ENCODE results near the gene BRDT.
"Not testable (repeated sequence)": the region's sequence is repeated elsewhere in the genome, so short reads cannot be mapped to it uniquely, and the experiment has no call there.

Gene BRDT

GRCh38 chr1:91981996-91982609, 32.9 kb downstream of the BRDT start:
- DNase-seq (ENCODE audit: low read depth, low spot score) = no peak
- no peaks in the 10 kb centered on the region for H3K9me3 ChIP-seq (ENCODE audit: control insufficient read depth, insufficient read depth, low read length)
- H3K4me1 ChIP-seq (ENCODE audit: control insufficient read depth, insufficient read depth, low read length) = no peaks in the 10 kb centered on the region
- H3K27me3 ChIP-seq (ENCODE audit: control insufficient read depth, insufficient read depth, low read length) = no peaks in the 10 kb centered on the region
- no peaks in the 10 kb centered on the region for H3K36me3 ChIP-seq (ENCODE audit: control insufficient read depth, insufficient read depth, low read length)
- no peak overlapping the region for H3K4me3 ChIP-seq (ENCODE audit: low read length)
- no peak overlapping the region for H3K27ac ChIP-seq (ENCODE audit: low read length)
- WGBS (ENCODE audit: insufficient coverage, insufficient read length) = no CpG with 5 or more reads among the region's 1 CpG

GRCh38 chr1:91993256-91993655, 44.1 kb downstream of the BRDT start:
- Histone ChIP-seq H3K9me3 (ENCODE audit: control insufficient read depth, insufficient read depth, low read length) (no peaks in the 10 kb centered on the region), H3K27ac (ENCODE audit: low read length) (no peak overlapping the region), H3K27me3 (ENCODE audit: control insufficient read depth, insufficient read depth, low read length) (no peaks in the 10 kb centered on the region), H3K36me3 (ENCODE audit: control insufficient read depth, insufficient read depth, low read length) (no peaks in the 10 kb centered on the region), H3K4me1 (ENCODE audit: control insufficient read depth, insufficient read depth, low read length) (no peaks in the 10 kb centered on the region), H3K4me3 (ENCODE audit: low read length) (no peak overlapping the region)
- no peak for DNase-seq (ENCODE audit: low read depth, low spot score)
- no CpG with 5 or more reads among the region's 1 CpG for WGBS (ENCODE audit: insufficient coverage, insufficient read length)

- no peaks in the 10 kb centered on the region for H3K36me3 ChIP-seq (ENCODE audit: control insufficient read depth, insufficient read depth, low read length)
- no CpG with 5 or more reads among the region's 1 CpG for WGBS (ENCODE audit: insufficient coverage, insufficient read length)
- no peak overlapping the region for H3K4me3 ChIP-seq (ENCODE audit: low read length)
- DNase-seq (ENCODE audit: low read depth, low spot score) = peak; percentile 5
- H3K27me3 ChIP-seq (ENCODE audit: control insufficient read depth, insufficient read depth, low read length) = no peaks in the 10 kb centered on the region
- no peaks in the 10 kb centered on the region for H3K4me1 ChIP-seq (ENCODE audit: control insufficient read depth, insufficient read depth, low read length)
- no peak overlapping the region for H3K27ac ChIP-seq (ENCODE audit: low read length)
- H3K9me3 ChIP-seq (ENCODE audit: control insufficient read depth, insufficient read depth, low read length) = no peaks in the 10 kb centered on the region
These were observed 48.5 kb downstream of the BRDT start for GRCh38 chr1:91997607-91998195.

- no peak for DNase-seq (ENCODE audit: low read depth, low spot score)
- no peaks in the 10 kb centered on the region for H3K4me1 ChIP-seq (ENCODE audit: control insufficient read depth, insufficient read depth, low read length)
- no peaks in the 10 kb centered on the region for H3K27me3 ChIP-seq (ENCODE audit: control insufficient read depth, insufficient read depth, low read length)
- H3K4me3 ChIP-seq (ENCODE audit: low read length) = no peak overlapping the region
- H3K27ac ChIP-seq (ENCODE audit: low read length) = no peak overlapping the region
- H3K9me3 ChIP-seq (ENCODE audit: control insufficient read depth, insufficient read depth, low read length) = no peaks in the 10 kb centered on the region
- no peaks in the 10 kb centered on the region for H3K36me3 ChIP-seq (ENCODE audit: control insufficient read depth, insufficient read depth, low read length)
These were observed 54.9 kb downstream of the BRDT start for GRCh38 chr1:92004129-92004528.

- Histone ChIP-seq H3K4me3 (ENCODE audit: low read length) (no peak overlapping the region), H3K27ac (ENCODE audit: low read length) (no peak overlapping the region), H3K36me3 (ENCODE audit: control insufficient read depth, insufficient read depth, low read length) (no peaks in the 10 kb centered on the region), H3K27me3 (ENCODE audit: control insufficient read depth, insufficient read depth, low read length) (no peaks in the 10 kb centered on the region), H3K9me3 (ENCODE audit: control insufficient read depth, insufficient read depth, low read length) (no peaks in the 10 kb centered on the region), H3K4me1 (ENCODE audit: control insufficient read depth, insufficient read depth, low read length) (no peaks in the 10 kb centered on the region)
- DNase-seq (ENCODE audit: low read depth, low spot score) = no peak
These were observed 64.7 kb downstream of the BRDT start for GRCh38 chr1:92013923-92014322.

- H3K4me3 ChIP-seq (ENCODE audit: low read length) = no peak overlapping the region
- no peaks in the 10 kb centered on the region for H3K4me1 ChIP-seq (ENCODE audit: control insufficient read depth, insufficient read depth, low read length)
- H3K27ac ChIP-seq (ENCODE audit: low read length) = no peak overlapping the region
- no peaks in the 10 kb centered on the region for H3K9me3 ChIP-seq (ENCODE audit: control insufficient read depth, insufficient read depth, low read length)
- WGBS (ENCODE audit: insufficient coverage, insufficient read length) = 100% methylated on average over 2 of the region's 5 CpGs
- no peaks in the 10 kb centered on the region for H3K36me3 ChIP-seq (ENCODE audit: control insufficient read depth, insufficient read depth, low read length)
- DNase-seq (ENCODE audit: low read depth, low spot score) = no peak
- H3K27me3 ChIP-seq (ENCODE audit: control insufficient read depth, insufficient read depth, low read length) = no peaks in the 10 kb centered on the region
These were observed 67.6 kb downstream of the BRDT start for GRCh38 chr1:92016720-92017316.

GRCh38 chr1:92017656-92018055, 68.5 kb downstream of the BRDT start:
- H3K9me3 ChIP-seq (ENCODE audit: control insufficient read depth, insufficient read depth, low read length) = no peaks in the 10 kb centered on the region
- no peak overlapping the region for H3K27ac ChIP-seq (ENCODE audit: low read length)
- no peaks in the 10 kb centered on the region for H3K4me1 ChIP-seq (ENCODE audit: control insufficient read depth, insufficient read depth, low read length)
- no CpG with 5 or more reads among the region's 2 CpGs for WGBS (ENCODE audit: insufficient coverage, insufficient read length)
- DNase-seq (ENCODE audit: low read depth, low spot score) = no peak
- no peak overlapping the region for H3K4me3 ChIP-seq (ENCODE audit: low read length)
- no peaks in the 10 kb centered on the region for H3K36me3 ChIP-seq (ENCODE audit: control insufficient read depth, insufficient read depth, low read length)
- H3K27me3 ChIP-seq (ENCODE audit: control insufficient read depth, insufficient read depth, low read length) = no peaks in the 10 kb centered on the region

- not testable (repeated sequence) for H3K9me3 ChIP-seq (ENCODE audit: control insufficient read depth, insufficient read depth, low read length); H3K27me3 ChIP-seq (ENCODE audit: control insufficient read depth, insufficient read depth, low read length)
- no CpG with 5 or more reads among the region's 29 CpGs for WGBS (ENCODE audit: insufficient coverage, insufficient read length)
These were observed 76.8 kb downstream of the BRDT start for GRCh38 chr1:92026042-92026441.

GRCh38 chr1:92026806-92027205, 77.6 kb downstream of the BRDT start:
- no peak for DNase-seq (ENCODE audit: low read depth, low spot score)
- H3K27me3 ChIP-seq (ENCODE audit: control insufficient read depth, insufficient read depth, low read length) = peaks cover 2% of the 10 kb centered on the region; the same call in 1 of the 2 replicates
- WGBS (ENCODE audit: insufficient coverage, insufficient read length) = no CpG with 5 or more reads among the region's 9 CpGs

More at GRCh38 chr1:92026042-92026441, 76.8 kb downstream of the BRDT start:
- H3K27ac ChIP-seq (ENCODE audit: low read length); H3K36me3 ChIP-seq (ENCODE audit: control insufficient read depth, insufficient read depth, low read length); DNase-seq (ENCODE audit: low read depth, low spot score); H3K4me3 ChIP-seq (ENCODE audit: low read length); H3K4me1 ChIP-seq (ENCODE audit: control insufficient read depth, insufficient read depth, low read length): not testable (repeated sequence)

GRCh38 chr1:92029241-92029922, 80.2 kb downstream of the BRDT start:
- Histone ChIP-seq H3K4me3 (ENCODE audit: low read length) (peak overlapping the region; percentile 59; the same call in 1 of the 2 replicates), H3K4me1 (ENCODE audit: control insufficient read depth, insufficient read depth, low read length) (no peaks in the 10 kb centered on the region; the same call in 1 of the 2 replicates), H3K27ac (ENCODE audit: low read length) (no peak overlapping the region), H3K36me3 (ENCODE audit: control insufficient read depth, insufficient read depth, low read length) (no peaks in the 10 kb centered on the region), H3K27me3 (ENCODE audit: control insufficient read depth, insufficient read depth, low read length) (peaks cover 2% of the 10 kb centered on the region; the same call in 1 of the 2 replicates), H3K9me3 (ENCODE audit: control insufficient read depth, insufficient read depth, low read length) (no peaks in the 10 kb centered on the region)
- DNase-seq (ENCODE audit: low read depth, low spot score) = no peak
- no CpG with 5 or more reads among the region's 31 CpGs for WGBS (ENCODE audit: insufficient coverage, insufficient read length)

More at GRCh38 chr1:92026806-92027205, 77.6 kb downstream of the BRDT start:
- Histone ChIP-seq H3K36me3 (ENCODE audit: control insufficient read depth, insufficient read depth, low read length) (no peaks in the 10 kb centered on the region), H3K9me3 (ENCODE audit: control insufficient read depth, insufficient read depth, low read length) (no peaks in the 10 kb centered on the region), H3K4me1 (ENCODE audit: control insufficient read depth, insufficient read depth, low read length) (no peaks in the 10 kb centered on the region; the same call in 1 of the 2 replicates), H3K27ac (ENCODE audit: low read length) (no peak overlapping the region), H3K4me3 (ENCODE audit: low read length) (no peak overlapping the region)
